NCI-H2081 (cell line): Measurements from ENCODE around the gene STAT4.
A peak's percentile ranks its signal among the peaks of the same experiment; 100 is the strongest.

Experiments used
- DNase-seq, 2 experiments: peaks; one replicate each; lab custom pipeline; 2025; lab: John Stamatoyannopoulos, UW

STAT4 gene

DNA sequence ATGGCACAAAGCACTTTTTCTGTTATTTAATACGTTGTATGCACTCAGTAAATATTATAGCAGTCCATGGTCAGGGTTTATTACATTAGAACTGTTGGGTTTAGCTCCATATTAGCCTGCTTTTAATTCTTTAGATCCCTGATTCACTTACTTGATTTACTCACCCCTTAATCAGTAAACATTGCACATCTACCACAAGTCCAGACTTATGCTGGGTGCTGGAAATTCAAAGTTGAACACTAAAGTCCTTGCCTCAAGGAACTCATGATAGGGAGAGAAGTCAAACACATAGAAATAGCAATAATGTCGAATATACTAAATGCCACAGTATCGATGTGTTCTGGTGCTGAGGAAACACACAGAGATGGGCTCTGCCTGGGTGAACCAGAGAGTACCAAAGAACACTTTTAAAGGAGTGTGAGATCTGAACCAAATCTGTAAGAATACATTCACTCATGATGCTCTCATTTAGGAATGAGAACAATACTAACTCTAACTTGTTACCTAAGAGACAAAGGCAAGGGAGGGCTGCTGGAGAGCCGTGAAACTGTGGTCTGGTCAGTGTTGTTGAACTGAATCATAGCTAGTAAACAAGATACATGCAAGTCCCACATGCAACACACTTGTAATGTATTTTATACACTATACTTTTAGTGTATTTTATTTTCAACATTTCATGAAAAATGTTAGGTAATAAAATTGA, 4.9 kb downstream of the STAT4 start:
- DNase-seq, result peak in 1 of 2 experiments; percentile 41

DNA sequence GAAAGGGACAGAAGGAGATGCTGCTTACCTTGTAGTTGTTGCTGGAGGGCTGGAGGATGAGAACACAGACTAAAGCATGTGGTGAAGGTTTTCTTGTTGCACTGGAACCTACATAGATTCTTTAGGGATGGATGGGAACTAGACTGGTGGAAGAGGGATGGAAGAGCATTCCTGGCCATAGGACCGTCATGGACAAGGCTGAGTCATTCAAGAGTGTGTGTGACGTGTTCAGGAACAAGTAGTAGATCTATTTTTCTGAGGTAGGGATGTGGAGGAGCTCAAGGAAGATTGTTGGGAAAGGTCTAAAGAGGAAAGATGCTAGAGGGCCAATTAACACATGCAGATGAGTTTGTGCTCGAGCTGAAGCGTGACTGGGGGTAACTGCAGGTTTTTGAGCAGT, 6.6 kb downstream of the STAT4 start:
- DNase-seq, result no peak

DNA sequence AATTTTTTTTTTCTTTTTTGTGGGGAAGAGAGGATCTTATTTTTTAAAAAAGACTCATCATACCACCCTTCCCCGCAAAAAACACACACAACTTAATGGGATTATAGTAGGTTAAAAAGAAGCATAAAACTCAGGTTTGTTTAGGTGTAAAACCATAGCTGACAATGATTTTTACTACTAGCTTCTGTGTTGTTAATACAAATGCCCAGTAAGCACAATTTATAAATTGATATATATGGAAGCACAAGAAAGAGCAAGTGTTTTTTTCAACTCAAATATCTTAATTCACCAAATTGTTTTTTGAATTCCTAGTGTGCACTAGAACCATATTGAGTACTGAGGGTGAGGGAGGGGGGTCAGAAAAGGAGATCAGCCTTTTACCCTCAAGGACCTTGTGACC, 7.0 kb downstream of the STAT4 start:
- DNase-seq, result no peak

DNA sequence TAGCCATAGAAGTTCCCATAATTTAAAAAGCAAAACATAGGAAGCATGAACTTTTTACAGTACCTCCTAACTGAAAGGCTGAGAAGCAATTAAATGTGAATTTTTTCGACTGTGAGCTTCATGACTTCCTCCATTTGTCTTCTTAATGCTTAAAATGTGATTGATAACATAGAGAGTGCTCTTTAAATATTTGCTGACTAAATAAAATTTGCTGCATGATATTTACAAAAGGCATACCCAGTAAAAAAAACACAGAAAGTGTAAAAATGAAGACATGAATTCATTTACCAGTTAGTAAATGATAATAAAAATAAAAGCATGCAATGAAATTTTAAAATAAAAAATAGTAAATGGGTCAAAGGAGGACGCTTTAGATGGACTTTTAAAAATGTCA, 21.9 kb downstream of the STAT4 start:
- DNase-seq, result no peak

DNA sequence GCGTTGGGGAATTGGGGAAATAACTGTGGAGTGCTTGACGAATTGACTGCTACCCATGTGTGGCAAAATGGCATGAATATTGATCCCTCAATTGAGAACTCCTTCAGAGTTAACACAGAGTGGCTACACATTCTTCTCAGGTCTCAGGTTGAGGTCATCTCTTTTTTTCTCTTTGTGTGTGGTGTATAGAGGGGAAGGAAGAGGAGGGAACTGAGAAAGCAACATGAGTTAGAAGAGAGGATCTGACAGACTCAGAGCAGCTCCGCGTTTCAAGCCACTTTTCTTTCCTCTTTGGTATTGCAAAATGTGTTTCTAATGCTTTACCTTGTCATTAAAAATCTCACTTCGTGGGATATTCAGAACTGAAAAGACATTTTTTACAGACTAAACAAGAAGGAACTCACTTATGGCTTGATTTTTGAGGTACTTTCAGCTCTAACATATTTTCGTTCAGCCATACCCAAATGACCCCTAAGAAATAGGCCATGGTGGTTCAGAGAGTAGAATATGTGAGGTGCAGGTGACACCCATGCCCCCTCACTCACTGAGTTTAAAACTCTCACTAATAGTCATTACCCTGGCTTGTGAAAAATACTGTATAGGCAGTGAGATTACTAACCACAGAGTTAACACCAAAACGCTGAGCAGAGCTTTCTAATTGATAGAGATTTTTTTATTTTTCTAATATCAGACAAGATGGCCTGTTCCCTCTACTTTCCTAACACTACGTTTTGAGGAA, 22.5 kb downstream of the STAT4 start:
- no peak for DNase-seq

DNA sequence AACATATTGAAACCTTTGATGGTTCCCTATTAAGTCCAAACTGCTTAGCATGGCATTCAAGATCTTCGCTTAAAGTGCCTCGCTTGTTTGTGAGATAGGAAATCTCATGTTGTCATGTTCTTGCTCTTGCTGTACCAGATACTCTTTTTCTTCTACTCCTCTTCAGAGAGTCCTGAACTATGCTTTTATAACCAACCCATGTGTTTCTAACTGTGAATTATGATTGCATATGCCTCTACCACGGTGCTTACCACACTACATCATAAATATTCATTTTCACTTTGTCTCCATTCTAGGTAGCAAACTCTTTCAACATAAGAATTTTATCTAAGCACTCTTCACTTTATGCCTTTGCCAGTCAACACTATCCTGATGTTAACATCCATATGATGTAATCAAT, 23.6 kb downstream of the STAT4 start:
- DNase-seq, result no peak

DNA sequence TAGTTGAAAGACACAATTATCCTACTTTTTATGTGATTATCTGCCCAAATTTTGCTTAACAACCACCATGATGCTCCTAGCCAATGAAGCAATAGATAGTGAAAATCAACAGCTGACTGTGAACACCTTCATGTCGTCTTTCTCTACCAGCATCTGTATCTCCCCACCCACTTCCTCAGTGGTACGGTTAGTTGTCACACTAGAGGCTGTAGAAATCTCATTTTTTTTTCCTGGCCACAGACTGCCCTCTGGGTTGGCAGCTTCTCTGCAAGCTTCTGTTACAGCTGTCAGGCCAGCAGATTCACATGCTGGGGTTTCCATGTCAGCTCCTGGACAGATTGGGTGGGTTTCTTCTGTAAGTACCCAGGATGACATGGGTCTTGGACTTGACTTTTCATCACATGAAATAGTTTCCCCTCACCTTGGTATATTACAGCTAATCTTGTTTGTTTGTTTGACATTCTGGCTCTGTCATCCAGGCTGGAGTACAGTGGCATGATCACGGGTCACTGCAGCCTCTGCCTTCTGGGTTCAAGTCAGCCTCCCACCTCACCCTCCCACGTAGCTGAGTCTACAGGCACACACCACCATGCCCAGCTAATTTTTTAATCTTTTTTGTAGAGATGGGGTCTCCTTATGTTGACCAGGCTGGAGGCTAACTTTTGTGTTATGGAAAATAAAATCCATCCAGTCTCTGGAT, 24.3 kb downstream of the STAT4 start:
- DNase-seq, result no peak

DNA sequence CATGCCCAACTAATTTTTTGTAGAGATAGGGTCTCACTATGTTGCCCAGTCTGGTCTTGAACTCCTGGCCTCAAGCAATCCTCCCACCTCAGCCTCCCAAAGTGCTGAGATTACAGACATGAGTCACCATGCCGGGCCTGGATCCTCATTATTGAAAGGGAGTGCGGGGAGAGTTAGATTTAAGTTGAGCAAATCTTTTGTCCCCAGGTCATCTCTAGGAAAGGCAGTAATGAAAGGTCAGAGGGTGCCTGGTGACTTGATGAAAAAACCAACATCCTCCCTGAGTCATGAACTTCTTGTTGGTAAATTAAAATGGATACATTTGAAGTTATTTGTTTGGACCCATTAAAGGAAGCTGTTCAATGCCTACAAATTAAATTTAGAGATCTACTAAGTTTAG, 25.1 kb downstream of the STAT4 start:
- no peak for DNase-seq

DNA sequence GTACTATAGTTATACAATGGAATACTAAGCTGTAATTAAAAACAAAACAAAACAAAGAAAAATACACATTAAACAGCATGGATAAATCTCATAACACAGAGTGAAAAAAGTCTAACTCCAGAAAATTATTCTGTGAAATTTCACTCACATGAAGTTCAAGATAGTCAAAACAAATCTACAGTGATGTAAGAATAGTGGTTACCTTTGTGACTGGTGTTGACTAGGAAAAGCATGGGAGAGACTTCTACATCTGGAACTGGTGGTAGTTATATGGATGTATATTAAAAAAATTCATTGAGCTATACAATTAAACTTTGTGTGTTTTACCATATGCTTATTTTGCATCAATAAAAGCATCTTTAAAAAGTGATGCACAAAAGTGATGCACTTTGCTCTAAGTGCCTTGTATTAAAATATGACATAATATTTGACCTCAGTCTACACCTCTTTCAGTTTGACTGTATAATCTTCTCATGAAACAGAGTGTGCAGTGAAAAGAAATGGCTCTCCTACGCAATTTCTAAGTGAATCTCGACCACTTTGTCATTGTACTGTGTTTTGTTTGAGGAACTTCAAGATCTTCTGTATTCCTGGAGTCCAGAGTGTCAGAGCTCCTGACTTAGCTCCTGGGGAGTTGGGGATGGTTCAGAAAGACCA, 28.0 kb downstream of the STAT4 start:
- DNase-seq, result no peak

DNA sequence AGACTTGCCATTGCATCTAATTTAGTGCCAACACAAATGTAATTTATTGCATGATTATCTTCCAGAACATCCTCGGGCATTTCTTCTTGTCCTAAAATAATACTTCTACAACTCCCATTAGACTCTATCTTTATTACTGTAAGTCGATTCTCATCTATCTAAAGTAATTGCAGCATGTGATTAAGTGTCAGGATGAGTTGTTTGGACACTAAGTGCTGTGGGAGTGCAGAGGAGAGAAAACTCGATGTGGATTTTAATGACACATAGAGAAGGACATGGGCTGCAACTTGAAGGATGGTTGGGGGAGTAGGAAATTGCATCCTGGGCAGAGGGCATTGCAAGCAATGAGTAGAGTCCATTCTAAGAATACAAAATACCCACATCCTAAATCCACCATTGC, 33.5 kb downstream of the STAT4 start:
- DNase-seq, result no peak

DNA sequence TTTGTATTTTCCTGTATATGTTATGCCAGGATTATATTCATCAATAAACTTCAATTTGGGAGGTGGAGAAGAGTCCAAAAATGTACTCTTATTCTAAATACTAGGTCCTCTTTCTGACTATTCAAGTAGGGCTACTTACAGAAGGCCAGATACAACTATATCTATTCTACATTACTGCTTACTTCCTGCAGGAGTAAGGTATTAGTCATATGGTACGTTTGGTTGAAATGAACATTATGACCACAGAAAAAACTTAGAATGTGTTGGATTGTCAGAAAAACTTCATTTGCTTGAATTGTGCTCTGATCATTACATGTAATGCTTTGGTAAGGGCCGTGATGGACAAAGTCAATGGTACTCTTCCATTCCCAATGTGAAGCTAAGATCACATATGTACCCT, 35.0 kb downstream of the STAT4 start:
- no peak for DNase-seq

DNA sequence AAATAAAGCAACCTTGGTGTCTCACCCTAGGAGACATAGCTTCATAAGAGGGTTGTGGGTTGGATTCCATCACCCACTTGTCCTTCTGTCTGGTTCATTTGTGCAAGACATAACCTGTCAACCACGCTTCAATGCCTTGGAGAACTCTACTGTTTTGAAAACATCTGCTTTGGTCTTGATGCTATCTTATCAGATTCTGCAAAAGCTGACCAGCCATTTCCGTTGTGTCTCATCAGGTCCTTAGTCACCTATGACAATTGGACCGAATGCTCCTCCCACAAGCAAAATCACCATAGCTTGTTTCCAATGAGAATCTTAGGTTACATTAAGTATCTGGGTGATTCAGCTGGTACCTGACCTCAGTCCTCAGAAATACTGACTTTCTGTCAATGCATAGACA, 35.4 kb downstream of the STAT4 start:
- DNase-seq, result no peak

DNA sequence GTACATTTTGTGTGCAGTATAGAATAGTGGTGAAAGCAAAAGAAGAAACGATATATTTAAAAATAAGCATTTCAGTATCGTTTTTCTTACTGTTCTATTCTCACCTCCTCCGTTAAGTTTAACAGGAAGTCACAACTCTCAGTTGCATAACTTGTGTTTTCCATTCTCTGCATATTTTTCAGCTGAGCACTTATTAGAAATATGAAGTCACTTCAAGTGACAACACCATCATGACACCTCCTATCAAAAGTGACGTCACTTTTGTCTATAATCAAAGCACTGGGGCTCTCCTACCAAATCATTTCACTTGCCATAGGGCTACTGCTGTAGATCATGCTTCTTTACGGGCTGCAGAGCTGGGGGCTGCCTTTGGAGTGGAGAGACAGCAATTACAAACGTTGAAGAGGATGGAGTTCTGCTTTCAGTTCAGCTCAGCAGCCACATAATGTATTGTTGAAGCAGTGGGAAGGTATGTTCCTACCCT, 36.3 kb downstream of the STAT4 start:
- no peak for DNase-seq

DNA sequence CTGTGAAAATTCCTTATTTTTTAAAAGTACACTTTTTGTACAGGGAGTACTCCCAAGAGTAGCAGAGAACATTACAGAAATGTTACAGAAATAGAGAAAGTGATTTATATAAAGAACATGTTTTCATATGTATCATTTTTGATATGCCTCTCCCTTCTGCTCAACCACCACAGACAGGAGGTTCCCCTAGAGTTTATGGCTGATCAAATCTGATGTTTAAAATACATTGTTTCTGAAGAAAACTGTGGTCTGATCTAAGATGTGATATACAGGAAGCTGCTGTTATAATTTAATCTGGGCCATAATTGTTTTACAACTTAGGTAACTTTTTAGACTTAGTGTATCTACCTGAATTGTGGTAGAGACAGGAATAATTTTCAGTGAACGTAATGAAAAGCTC, 37.0 kb downstream of the STAT4 start:
- no peak for DNase-seq

DNA sequence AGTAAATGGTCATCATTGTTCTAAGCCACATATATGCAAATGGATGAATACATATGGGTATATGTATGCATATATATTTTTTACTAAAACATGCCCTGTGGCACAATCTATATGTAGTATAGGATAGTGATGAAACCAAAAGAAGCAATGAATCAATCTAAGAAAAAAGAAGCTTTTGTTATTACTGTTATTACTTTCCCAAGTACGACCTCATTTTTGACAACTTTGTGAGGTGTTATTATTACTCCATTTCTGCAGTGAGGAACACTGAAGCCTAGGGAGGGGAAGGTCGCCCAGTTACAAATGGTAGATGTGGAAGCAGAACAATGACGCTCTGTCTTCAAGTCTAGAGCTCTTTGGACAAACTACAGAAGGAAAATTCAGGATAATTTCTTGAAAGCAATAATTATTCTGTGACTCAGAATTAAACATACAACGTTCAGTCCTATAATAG, 38.3 kb downstream of the STAT4 start:
- no peak for DNase-seq

DNA sequence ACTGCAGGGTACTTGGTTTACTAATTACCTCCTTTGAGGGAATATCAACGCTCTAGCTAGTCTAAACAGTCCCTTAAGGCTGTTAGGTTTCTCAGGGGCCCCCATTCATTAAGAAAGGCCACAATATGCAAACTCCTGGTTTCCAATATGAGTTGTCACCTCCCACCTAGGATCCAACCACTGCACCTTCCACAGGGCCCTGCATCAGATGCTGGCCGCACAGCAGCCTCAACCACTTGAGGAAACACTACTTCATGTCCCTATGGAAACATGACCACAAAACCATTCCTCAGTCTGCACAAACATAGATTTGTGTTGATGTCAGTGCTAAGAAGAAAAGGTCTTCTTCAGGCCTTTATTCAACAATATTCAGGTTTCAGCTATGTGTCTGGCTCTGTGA, 40.9 kb downstream of the STAT4 start:
- no peak for DNase-seq

DNA sequence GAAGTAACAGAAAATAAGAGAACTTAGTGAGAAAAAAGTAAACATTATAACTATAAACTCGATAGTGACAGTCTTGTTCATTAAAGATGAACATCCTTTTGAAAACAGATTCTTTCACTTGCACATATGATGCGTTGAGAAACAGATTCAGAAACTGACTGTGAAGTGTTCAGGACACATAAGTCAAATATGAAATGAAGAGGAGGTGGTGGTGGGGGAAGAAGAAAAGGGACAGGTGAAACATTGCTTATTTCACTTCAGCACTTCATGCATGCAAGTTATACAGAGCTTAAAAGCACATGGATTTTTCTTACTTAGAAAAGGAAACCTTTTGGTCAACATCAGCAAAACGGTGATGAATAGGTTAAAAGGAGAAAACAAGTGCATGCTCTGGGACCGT, 42.5 kb downstream of the STAT4 start:
- no peak for DNase-seq

DNA sequence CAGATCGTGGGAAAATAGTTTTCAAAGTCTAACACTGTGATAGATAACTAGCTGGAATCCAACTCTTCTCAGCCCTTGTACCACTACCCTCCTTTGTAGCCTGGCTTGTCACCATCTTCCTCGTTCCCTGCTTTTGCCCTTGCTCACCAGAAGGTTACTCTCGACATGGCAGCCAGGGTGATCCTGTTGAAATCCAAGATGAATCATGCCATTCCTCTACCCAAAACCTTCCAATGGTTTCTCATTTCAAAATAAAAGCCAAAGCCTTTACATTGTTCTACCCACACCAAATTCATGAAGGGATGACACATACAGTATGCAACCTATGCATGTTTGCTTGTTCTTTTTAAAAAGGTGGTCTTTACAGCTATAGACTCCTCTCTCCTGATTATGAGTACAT, 45.7 kb downstream of the STAT4 start:
- DNase-seq, result no peak

DNA sequence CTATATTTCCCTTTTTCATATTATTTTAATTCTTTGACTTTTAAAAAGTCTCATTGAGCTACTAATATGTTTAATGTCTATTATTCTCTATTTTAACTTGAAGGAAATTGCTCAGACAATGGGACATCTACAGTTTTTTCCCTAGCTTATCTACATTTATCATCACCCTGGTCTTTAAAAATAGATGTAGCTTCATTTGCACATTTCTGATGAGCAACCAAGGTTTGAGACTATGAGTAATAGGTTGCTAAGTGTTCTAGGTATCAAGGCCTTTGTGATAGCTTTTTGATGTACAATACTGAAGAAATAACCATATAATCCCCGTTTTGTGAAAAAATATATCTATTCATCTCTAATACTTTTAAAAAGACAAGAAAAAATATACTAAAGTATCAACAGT, 47.0 kb downstream of the STAT4 start:
- DNase-seq, result no peak

DNA sequence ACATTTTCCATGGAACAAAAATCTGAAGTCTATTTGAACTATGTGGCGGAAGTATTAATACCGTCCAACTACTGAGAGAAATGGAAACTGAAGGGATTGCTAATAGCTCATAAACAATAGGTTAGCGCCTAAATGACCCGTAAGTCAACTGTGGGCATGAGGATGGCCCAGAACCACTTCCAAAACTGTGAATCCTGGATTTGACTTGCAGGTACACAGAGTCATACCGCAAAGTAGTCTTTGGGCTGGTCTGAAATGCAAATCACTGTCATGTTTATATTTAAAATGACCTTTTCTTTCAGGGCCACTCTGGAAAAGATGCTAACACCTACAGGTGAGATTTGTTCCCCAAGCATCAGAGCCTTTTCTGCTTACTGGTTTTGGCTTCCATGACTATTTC, 50.6 kb downstream of the STAT4 start:
- no peak for DNase-seq

DNA sequence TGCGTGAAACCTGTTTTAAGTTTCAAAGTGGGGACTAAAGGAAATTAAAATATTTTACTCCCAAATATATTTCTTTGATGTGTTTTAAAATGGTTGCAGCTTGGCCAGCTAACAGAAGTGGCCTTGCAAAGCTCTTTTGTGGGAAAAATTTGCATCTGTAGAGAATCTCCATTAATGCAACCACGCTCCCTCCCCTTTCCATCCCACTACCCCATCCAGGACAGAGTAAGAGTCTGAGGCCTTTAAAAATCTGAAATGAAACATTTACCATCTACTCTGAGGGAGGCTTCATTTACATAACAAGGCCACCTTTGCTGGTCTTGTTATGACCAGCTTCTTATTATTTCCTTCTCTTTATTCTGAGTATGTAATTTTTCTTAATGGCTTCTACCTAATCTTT, 63.5 kb downstream of the STAT4 start:
- no peak for DNase-seq

DNA sequence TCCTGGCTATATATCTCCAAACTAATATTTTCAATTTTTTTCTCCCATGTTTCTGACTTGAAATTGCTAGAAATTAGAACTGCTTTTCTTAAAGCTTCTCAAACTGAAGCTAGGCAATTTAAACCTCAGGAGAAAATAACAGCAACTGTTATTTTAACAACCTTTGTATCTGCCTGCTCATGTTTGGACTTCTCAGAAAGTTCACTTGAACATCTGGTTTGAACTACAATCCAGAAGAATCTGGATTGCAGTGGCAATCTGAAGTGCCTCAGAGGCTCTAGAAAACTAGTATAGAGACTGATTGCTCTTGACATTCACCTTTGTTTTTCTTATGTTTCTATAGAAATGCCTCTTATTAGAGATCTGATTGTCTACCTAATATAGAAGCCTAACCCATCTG, 64.1 kb downstream of the STAT4 start:
- no peak for DNase-seq

DNA sequence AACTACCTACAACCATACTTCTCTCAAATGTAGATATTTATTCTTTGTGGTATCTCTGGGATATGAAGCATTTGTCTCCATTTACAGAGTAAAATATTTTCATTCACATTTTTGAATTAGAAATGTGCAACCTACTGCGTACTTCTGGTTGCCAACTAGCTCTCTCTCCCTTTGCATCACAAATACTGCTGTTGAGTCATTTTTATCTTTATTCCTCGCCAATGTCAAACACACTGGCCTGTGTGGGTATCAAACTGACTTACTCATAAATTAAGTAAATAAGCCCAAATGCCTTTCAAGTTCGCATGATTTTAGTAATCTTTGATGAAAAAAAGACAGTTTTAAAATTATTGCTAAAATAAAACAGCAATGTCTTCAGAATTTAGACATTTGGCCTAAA, 67.3 kb downstream of the STAT4 start:
- no peak for DNase-seq
